ENCODE data around the gene COMMD1.

- TF ChIP-seq POLR2A (IDR thresholded peaks at IDR 0.05; ENCODE audit: low read depth, low read length) (no peak), MYC (IDR thresholded peaks at IDR 0.05; ENCODE audit: low read depth, low read length) (no peak), CTCF (IDR thresholded peaks at IDR 0.05; ENCODE audit: extremely low read depth in 1 of 2, insufficient read depth in 1 of 2, low read depth in 1 of 2, low read length in 2 of 2) (no peak), EZH2 (IDR thresholded peaks at IDR 0.05; ENCODE audit: borderline replicate concordance, low read depth, low read length, severe bottlenecking) (no peak), MAX (IDR thresholded peaks at IDR 0.05; ENCODE audit: insufficient read depth, insufficient read length) (no peak)
Measured at GRCh38 chr2:62032096-62032495, 126.6 kb downstream of the COMMD1 start.
